Ascending aorta (tissue), 2 donors: ENCODE measurements around the gene RANBP9. TPM values are rescaled to one million over a fixed set of nuclear protein-coding genes. Genes with fewer than 3 reads are reported as not detected.
A peak's percentile ranks its signal among the peaks of the same experiment; 100 is the strongest.

ENCODE experiments used
- DNase-seq, 2 donors: peaks; one replicate each; pipeline ENCODE4 v3.0.0-alpha.2; 2019; ENCODE audit warnings: low spot score in 2 of 2
- H3K27ac ChIP-seq, 2 donors: fragments of 200-600 bp; sonication (generic); one replicate each; pipeline ENCODE4 v1.5.1; 2016 to 2017; ENCODE audit warnings: mild to moderate bottlenecking in 1 of 2
- H3K27me3 ChIP-seq: fragments of 200-600 bp; sonication (generic); one replicate; pipeline ENCODE4 v1.5.1; 2017
- H3K36me3 ChIP-seq, 2 donors: fragments of 200-600 bp; sonication (generic); one replicate each; pipeline ENCODE4 v1.5.1; 2016
- H3K4me1 ChIP-seq, 2 donors: fragments of 200-600 bp; sonication (generic); one replicate each; pipeline ENCODE4 v1.5.1; 2016 to 2017; ENCODE audit warnings: mild to moderate bottlenecking in 1 of 2
- H3K4me3 ChIP-seq, 2 donors: fragments of 200-600 bp; sonication (generic); one replicate each; pipeline ENCODE4 v1.5.1; 2016 to 2017; ENCODE audit warnings: mild to moderate bottlenecking in 1 of 2
- H3K9me3 ChIP-seq, 2 donors: fragments of 200-600 bp; sonication (generic); one replicate each; pipeline ENCODE4 v1.5.1; 2016
- intact Hi-C: fragments of 100-400 bp; cut with DNase I; formaldehyde crosslinking; loops from one replicate; pipeline ENCODE4 v1.15.1; 2023
- total RNA-seq: library from RNA; depleted of rRNA; stranded (reverse); fragments of >200 nt; gene quantifications from one replicate; pipeline ENCODE4 v1.1.0, GENCODE V29; 2016
- TF ChIP-seq, protein P1 (sequence below), 3 experiments: fragments of 200-600 bp in 2 of 3; fragments of 450-650 bp in 1 of 3; sonication (generic) in 2 of 3; IDR thresholded peaks; one replicate each; pipeline ENCODE4 v1.5.1; 2016 to 2019; ENCODE audit warnings: antibody characterized with exemption in 3 of 3, mild to moderate bottlenecking in 1 of 3, moderate library complexity in 1 of 3

The RANBP9 gene
- total RNA-seq, 1 donor from 2014 or later: 26.3 TPM

DNA sequence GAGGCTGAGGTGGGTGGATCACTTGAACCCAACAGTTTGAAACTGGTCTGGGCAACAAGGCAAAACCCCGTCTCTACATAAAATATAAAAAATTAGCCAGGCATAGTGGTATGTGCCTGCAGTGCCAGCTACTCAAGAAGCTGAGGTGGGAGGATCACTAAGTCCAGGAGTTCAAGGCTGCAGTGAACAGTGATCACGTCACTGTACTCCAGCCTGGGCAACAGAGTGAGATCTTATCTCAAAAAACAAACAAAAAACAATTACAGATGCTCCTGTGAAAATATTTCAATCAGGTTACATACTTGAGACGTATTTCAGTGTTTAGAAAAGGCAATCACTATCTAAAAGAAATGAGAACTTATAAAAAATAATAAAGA, 33.8 kb downstream of the RANBP9 start:
- Histone ChIP-seq H3K9me3 (peaks cover 0 to 18% of the 10 kb centered on the region in 2 donors), H3K27me3 (no peaks in the 10 kb centered on the region), H3K27ac (peak overlapping the region in 1 of 2 donors; percentile 24), H3K4me1 (peaks cover 0 to 7% of the 10 kb centered on the region in 2 donors), H3K4me3 (peak overlapping the region in 1 of 2 donors; percentile 5), H3K36me3 (no peaks in the 10 kb centered on the region)
- DNase-seq: no peak
- TF ChIP-seq, protein P1, sequence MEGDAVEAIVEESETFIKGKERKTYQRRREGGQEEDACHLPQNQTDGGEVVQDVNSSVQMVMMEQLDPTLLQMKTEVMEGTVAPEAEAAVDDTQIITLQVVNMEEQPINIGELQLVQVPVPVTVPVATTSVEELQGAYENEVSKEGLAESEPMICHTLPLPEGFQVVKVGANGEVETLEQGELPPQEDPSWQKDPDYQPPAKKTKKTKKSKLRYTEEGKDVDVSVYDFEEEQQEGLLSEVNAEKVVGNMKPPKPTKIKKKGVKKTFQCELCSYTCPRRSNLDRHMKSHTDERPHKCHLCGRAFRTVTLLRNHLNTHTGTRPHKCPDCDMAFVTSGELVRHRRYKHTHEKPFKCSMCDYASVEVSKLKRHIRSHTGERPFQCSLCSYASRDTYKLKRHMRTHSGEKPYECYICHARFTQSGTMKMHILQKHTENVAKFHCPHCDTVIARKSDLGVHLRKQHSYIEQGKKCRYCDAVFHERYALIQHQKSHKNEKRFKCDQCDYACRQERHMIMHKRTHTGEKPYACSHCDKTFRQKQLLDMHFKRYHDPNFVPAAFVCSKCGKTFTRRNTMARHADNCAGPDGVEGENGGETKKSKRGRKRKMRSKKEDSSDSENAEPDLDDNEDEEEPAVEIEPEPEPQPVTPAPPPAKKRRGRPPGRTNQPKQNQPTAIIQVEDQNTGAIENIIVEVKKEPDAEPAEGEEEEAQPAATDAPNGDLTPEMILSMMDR (IDR thresholded peaks at IDR 0.05): no peak
- intact Hi-C loops: no loop called here

DNA sequence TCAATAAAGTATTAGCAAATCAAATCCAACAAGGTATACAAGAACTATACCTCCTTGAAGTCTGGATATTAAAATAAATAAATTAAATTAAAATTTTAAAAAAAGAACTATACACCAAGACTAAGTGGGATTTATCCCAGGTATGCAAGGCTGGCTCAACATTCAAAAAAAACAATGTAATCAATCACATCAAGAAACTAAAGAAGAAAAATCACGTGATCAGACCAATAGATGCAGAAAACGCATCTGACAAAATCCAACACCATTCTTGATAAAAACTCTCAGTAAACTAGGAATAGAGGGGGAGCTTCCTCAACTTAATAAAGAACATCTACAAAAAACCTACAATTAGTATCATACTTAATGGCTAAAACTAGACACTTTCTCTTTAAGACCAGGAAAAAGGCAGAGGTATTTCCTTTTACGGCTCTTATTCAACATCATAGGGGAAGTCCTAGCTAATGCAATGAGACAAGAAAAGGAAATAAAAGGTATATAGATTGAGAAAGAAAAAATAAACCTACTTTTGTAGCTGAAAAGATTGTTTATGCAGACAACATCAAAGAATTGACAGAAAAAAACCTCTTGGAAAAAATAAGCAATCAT, 35.0 kb downstream of the RANBP9 start:
- H3K9me3 ChIP-seq: peaks cover 0 to 18% of the 10 kb centered on the region in 2 donors
- H3K27me3 ChIP-seq: no peaks in the 10 kb centered on the region
- no peak for DNase-seq
- TF ChIP-seq, protein P1 (IDR thresholded peaks at IDR 0.05): no peak
- no peaks in the 10 kb centered on the region for H3K36me3 ChIP-seq
- H3K27ac ChIP-seq: no peak overlapping the region
- H3K4me3 ChIP-seq: no peak overlapping the region
- H3K4me1 ChIP-seq: peaks cover 0 to 13% of the 10 kb centered on the region in 2 donors
- intact Hi-C loops: no loop called here

DNA sequence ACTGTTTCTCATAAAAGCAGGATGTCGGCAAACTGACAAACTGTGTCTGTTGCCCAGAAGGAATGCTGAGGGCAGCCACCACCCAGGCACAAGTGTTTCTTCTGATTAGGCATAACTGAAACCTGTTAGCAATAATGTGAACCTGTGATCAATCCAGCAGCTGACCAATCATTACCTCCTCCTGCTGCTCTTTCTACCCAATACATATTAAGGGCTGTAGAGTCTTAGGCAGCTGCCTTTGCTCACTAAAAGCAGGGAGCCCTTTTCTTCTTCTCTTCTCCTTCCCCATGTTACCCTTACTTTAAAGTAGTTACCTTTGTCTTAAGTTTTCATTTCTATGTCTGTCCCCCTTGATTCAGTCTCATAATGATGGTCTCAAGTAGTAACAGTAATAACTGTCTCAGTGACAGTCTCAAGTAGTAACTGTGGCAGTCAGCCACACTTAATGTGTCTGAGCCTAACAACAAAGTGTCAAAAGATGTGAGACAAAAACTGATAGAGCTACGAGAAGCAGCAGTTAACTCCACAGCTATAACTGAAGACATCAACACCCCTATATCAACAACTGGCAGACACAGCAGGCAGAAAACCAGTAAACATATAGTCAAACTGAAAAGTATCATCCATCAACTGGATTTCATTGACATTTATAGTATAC, 37.0 kb downstream of the RANBP9 start:
- Histone ChIP-seq H3K4me1 (peaks cover 0 to 13% of the 10 kb centered on the region in 2 donors), H3K36me3 (no peaks in the 10 kb centered on the region), H3K27ac (no peak overlapping the region), H3K4me3 (no peak overlapping the region), H3K27me3 (no peaks in the 10 kb centered on the region), H3K9me3 (peaks cover 0 to 18% of the 10 kb centered on the region in 2 donors)
- DNase-seq: no peak
- TF ChIP-seq, protein P1 (IDR thresholded peaks at IDR 0.05): no peak
- intact Hi-C loops: no loop called here

DNA sequence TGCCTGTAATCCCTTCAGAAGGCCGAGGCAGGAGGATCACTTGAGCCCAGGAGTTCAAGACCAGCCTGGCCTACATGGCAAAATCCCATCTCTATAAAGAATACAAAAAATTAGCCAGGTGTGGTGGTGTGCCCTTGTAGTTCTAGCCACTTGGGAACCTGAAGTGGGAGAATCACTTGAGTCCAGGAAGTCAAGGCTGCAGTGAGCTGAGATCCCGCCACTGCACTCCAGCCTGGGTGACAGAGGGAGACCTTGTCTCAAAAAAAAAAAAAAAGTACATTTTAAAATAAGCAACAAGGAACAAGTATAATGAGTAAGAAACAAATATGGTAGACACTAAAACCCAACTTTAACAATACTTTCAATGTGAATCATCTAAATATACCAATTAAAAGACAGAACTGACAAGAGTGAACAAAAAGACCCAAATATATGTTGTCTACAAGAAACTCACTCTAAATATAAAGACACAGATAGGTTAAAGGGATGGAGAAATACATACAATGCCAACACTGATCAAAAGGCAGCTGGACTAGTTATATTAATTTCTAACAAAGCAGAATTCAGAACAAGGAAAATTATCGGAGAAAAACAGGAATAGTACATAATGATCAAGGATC, 37.7 kb downstream of the RANBP9 start:
- H3K27ac ChIP-seq: no peak overlapping the region
- intact Hi-C loops: no loop called here

DNA sequence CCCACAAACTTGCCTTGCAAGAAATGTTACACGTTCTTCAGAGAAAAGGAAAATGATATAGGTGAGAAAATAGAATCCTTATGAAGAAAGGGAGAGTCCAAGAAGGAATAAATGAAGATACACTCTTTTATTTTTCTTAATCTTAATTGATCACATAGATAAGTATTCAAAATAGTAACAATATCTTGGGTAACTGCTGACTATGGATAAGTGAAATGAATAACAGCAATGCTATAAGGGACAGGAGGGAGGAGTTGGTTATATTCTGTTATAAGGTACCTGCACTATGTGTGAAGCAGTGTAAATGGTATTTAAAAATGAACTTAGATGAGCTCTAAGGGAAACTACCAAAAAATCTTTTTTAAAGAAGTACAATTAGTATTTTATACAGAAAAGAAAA, 38.3 kb downstream of the RANBP9 start:
- H3K4me3 ChIP-seq: no peak overlapping the region
- intact Hi-C loops: no loop called here
- no peaks in the 10 kb centered on the region for H3K36me3 ChIP-seq
- peaks cover 0 to 18% of the 10 kb centered on the region in 2 donors for H3K9me3 ChIP-seq
- DNase-seq: no peak
- H3K27me3 ChIP-seq: no peaks in the 10 kb centered on the region
- H3K27ac ChIP-seq: no peak overlapping the region
- H3K4me1 ChIP-seq: peaks cover 0 to 12% of the 10 kb centered on the region in 2 donors
- TF ChIP-seq, protein P1 (IDR thresholded peaks at IDR 0.05): no peak

More for the DNA sequence above, 37.7 kb downstream of the RANBP9 start:
- no peaks in the 10 kb centered on the region for H3K36me3 ChIP-seq
- H3K9me3 ChIP-seq: peaks cover 0 to 18% of the 10 kb centered on the region in 2 donors
- TF ChIP-seq, protein P1 (IDR thresholded peaks at IDR 0.05): no peak
- H3K4me1 ChIP-seq: peaks cover 0 to 13% of the 10 kb centered on the region in 2 donors
- DNase-seq: no peak
- H3K4me3 ChIP-seq: no peak overlapping the region
- H3K27me3 ChIP-seq: no peaks in the 10 kb centered on the region
